Activated T-helper 2 cell treated with anti-CD3 and anti-CD28 coated beads, Interferon-gamma antibody, Interleukin-2, Interleukin-4, amounts not matched to agents 10 μg/mL and 5 μg/mL and 100 μg/mL, durations not matched to agents 14 hours and 24 hours and 36 hours (primary cell): Measurements from ENCODE around the gene EPHB4. TPM values are rescaled to one million over a fixed set of nuclear protein-coding genes. Genes with fewer than 3 reads are reported as not detected.
"Not testable (repeated sequence)": the region's sequence is repeated elsewhere in the genome, so short reads cannot be mapped to it uniquely, and the experiment has no call there.

Source experiments
- DNase-seq: peaks from one replicate; pipeline ENCODE4 v3.0.0; 2021; ENCODE audit warnings: low spot score
- H3K27ac Mint-ChIP-seq: one replicate; pipeline ENCODE4 v1.8.0; 2021; ENCODE audit warnings: mixed read lengths
- H3K27me3 Mint-ChIP-seq: one replicate; pipeline ENCODE4 v1.8.0; 2021; ENCODE audit warnings: low read depth, mixed read lengths
- H3K36me3 Mint-ChIP-seq: one replicate; pipeline ENCODE4 v1.8.0; 2021; ENCODE audit warnings: low read depth, mixed read lengths
- H3K4me1 Mint-ChIP-seq: one replicate; pipeline ENCODE4 v1.8.0; 2021; ENCODE audit warnings: low read depth, mixed read lengths
- H3K4me3 Mint-ChIP-seq: one replicate; pipeline ENCODE4 v1.8.0; 2021; ENCODE audit warnings: low read depth, mild to moderate bottlenecking, moderate library complexity, mixed read lengths
- H3K9me3 Mint-ChIP-seq: one replicate; pipeline ENCODE4 v1.8.0; 2021; ENCODE audit warnings: mixed read lengths
- intact Hi-C: fragments of 100-400 bp; cut with micrococcal nuclease; formaldehyde crosslinking; loops from one replicate; pipeline ENCODE4 v1.15.1; 2023
- total RNA-seq: library from RNA; stranded (reverse); gene quantifications from 2 replicates; pipeline ENCODE4 v1.2.3, GENCODE V29; 2022

EPHB4 gene
- total RNA-seq, 1 donor from 2014 or later: 2.4 TPM

- no peak overlapping the region for H3K27ac Mint-ChIP-seq
- intact Hi-C loops: no loop called here
- no peaks in the 10 kb centered on the region for H3K36me3 Mint-ChIP-seq
- H3K9me3 Mint-ChIP-seq: peaks cover 3% of the 10 kb centered on the region
- H3K4me1 Mint-ChIP-seq: no peaks in the 10 kb centered on the region
- DNase-seq: no peak
- peaks cover 3% of the 10 kb centered on the region for H3K27me3 Mint-ChIP-seq
- no peak overlapping the region for H3K4me3 Mint-ChIP-seq
Observed at GRCh38 chr7:100785878-100786277, 41.4 kb downstream of the EPHB4 start.

- H3K9me3 Mint-ChIP-seq: peaks cover 3% of the 10 kb centered on the region
- no peaks in the 10 kb centered on the region for H3K36me3 Mint-ChIP-seq
- no peak overlapping the region for H3K4me3 Mint-ChIP-seq
- H3K27ac Mint-ChIP-seq: no peak overlapping the region
- intact Hi-C loops: no loop called here
- H3K4me1 Mint-ChIP-seq: no peaks in the 10 kb centered on the region
- H3K27me3 Mint-ChIP-seq: peaks cover 3% of the 10 kb centered on the region
- DNase-seq: no peak
Observed at GRCh38 chr7:100783804-100784203, 43.5 kb downstream of the EPHB4 start.

- Mint-ChIP-seq H3K27ac (no peak overlapping the region), H3K27me3 (peaks cover 3% of the 10 kb centered on the region), H3K9me3 (peaks cover 3% of the 10 kb centered on the region), H3K36me3 (no peaks in the 10 kb centered on the region), H3K4me1 (no peaks in the 10 kb centered on the region), H3K4me3 (no peak overlapping the region)
- intact Hi-C loops: no loop called here
- DNase-seq: no peak
Observed at GRCh38 chr7:100781255-100781654, 46.1 kb downstream of the EPHB4 start.

GRCh38 chr7:100779359-100779758, 48.0 kb downstream of the EPHB4 start:
- Mint-ChIP-seq H3K4me3 (no peak overlapping the region), H3K27ac (no peak overlapping the region), H3K27me3 (peaks cover 1% of the 10 kb centered on the region), H3K36me3 (no peaks in the 10 kb centered on the region), H3K9me3 (no peaks in the 10 kb centered on the region), H3K4me1 (no peaks in the 10 kb centered on the region)
- intact Hi-C loops: no loop called here
- DNase-seq: no peak

GRCh38 chr7:100778061-100778621, 49.2 kb downstream of the EPHB4 start:
- H3K36me3 Mint-ChIP-seq: no peaks in the 10 kb centered on the region

GRCh38 chr7:100773491-100773890, 53.8 kb downstream of the EPHB4 start:
- no peak for DNase-seq
- Mint-ChIP-seq H3K9me3 (no peaks in the 10 kb centered on the region), H3K27ac (no peak overlapping the region), H3K4me3 (no peak overlapping the region), H3K27me3 (peaks cover 1% of the 10 kb centered on the region), H3K36me3 (no peaks in the 10 kb centered on the region), H3K4me1 (no peaks in the 10 kb centered on the region)
- intact Hi-C loops: no loop called here

More at GRCh38 chr7:100778061-100778621, 49.2 kb downstream of the EPHB4 start:
- DNase-seq: no peak
- intact Hi-C loops: no loop called here
- H3K4me3 Mint-ChIP-seq: no peak overlapping the region
- H3K27me3 Mint-ChIP-seq: peaks cover 1% of the 10 kb centered on the region
- H3K4me1 Mint-ChIP-seq: no peaks in the 10 kb centered on the region
- H3K9me3 Mint-ChIP-seq: no peaks in the 10 kb centered on the region
- no peak overlapping the region for H3K27ac Mint-ChIP-seq

- Mint-ChIP-seq H3K27ac (no peak overlapping the region), H3K36me3 (no peaks in the 10 kb centered on the region), H3K9me3 (no peaks in the 10 kb centered on the region), H3K27me3 (no peaks in the 10 kb centered on the region), H3K4me3 (no peak overlapping the region), H3K4me1 (no peaks in the 10 kb centered on the region)
- intact Hi-C loops: no loop called here
- DNase-seq: no peak
Observed at GRCh38 chr7:100768784-100769183, 58.5 kb downstream of the EPHB4 start.

- Mint-ChIP-seq H3K4me3 (no peak overlapping the region), H3K27me3 (peaks cover 2% of the 10 kb centered on the region), H3K9me3 (no peaks in the 10 kb centered on the region), H3K4me1 (no peaks in the 10 kb centered on the region), H3K27ac (no peak overlapping the region), H3K36me3 (no peaks in the 10 kb centered on the region)
- intact Hi-C loops: no loop called here
- no peak for DNase-seq
Observed at GRCh38 chr7:100765250-100765649, 62.1 kb downstream of the EPHB4 start.

GRCh38 chr7:100764841-100765240, 62.5 kb downstream of the EPHB4 start:
- Mint-ChIP-seq H3K4me1 (no peaks in the 10 kb centered on the region), H3K4me3 (no peak overlapping the region), H3K27ac (no peak overlapping the region), H3K9me3 (no peaks in the 10 kb centered on the region), H3K27me3 (peaks cover 2% of the 10 kb centered on the region), H3K36me3 (no peaks in the 10 kb centered on the region)
- no peak for DNase-seq
- intact Hi-C loops: no loop called here

- no peak overlapping the region for H3K4me3 Mint-ChIP-seq
Observed at GRCh38 chr7:100763556-100764140, 63.7 kb downstream of the EPHB4 start.

GRCh38 chr7:100762841-100763240, 64.5 kb downstream of the EPHB4 start:
- H3K27ac Mint-ChIP-seq, H3K36me3 Mint-ChIP-seq, H3K9me3 Mint-ChIP-seq, H3K4me3 Mint-ChIP-seq, H3K27me3 Mint-ChIP-seq, H3K4me1 Mint-ChIP-seq, intact Hi-C loops, DNase-seq: not testable (repeated sequence)

More at GRCh38 chr7:100763556-100764140, 63.7 kb downstream of the EPHB4 start:
- no peaks in the 10 kb centered on the region for H3K36me3 Mint-ChIP-seq
- no peaks in the 10 kb centered on the region for H3K4me1 Mint-ChIP-seq
- DNase-seq: no peak
- no peak overlapping the region for H3K27ac Mint-ChIP-seq
- H3K27me3 Mint-ChIP-seq: peaks cover 2% of the 10 kb centered on the region
- no peaks in the 10 kb centered on the region for H3K9me3 Mint-ChIP-seq
- intact Hi-C loops: no loop called here

GRCh38 chr7:100759357-100760171, 67.8 kb downstream of the EPHB4 start:
- no peaks in the 10 kb centered on the region for H3K9me3 Mint-ChIP-seq
- intact Hi-C loops: no loop called here
- H3K27me3 Mint-ChIP-seq: peaks cover 2% of the 10 kb centered on the region
- no peak overlapping the region for H3K4me3 Mint-ChIP-seq
- H3K36me3 Mint-ChIP-seq: no peaks in the 10 kb centered on the region
- DNase-seq: no peak
- H3K4me1 Mint-ChIP-seq: no peaks in the 10 kb centered on the region
- no peak overlapping the region for H3K27ac Mint-ChIP-seq

GRCh38 chr7:100753750-100754149, 73.6 kb downstream of the EPHB4 start:
- DNase-seq: no peak
- Mint-ChIP-seq H3K4me1 (no peaks in the 10 kb centered on the region), H3K27me3 (peaks cover 9% of the 10 kb centered on the region), H3K27ac (no peak overlapping the region), H3K9me3 (no peaks in the 10 kb centered on the region), H3K36me3 (no peaks in the 10 kb centered on the region), H3K4me3 (no peak overlapping the region)
- intact Hi-C loops: no loop called here
